HEK293T (cell line): ENCODE data around the gene FN3K.

Experiments used
- CTCF ChIA-PET: fragments of 350-600 bp; formaldehyde crosslinking; extraction: SDS; loops from one replicate; lab custom pipeline; 2021; ENCODE audit warnings: antibody characterized with exemption, inconsistent platforms; lab: Yijun Ruan, JAX
- POLR2A ChIA-PET: fragments of 350-600 bp; formaldehyde crosslinking; extraction: SDS; loops from one replicate; lab custom pipeline; 2020; ENCODE audit warnings: antibody characterized with exemption, inconsistent platforms; lab: Yijun Ruan, JAX
- DNase-seq: peaks from one replicate; pipeline ENCODE4 v3.0.0; 2012; ENCODE audit warnings: mixed read lengths; ENCODE audit errors: extremely low spot score
- ARNT ChIP-seq: fragments of 450-650 bp; IDR thresholded peaks from 2 replicates; pipeline ENCODE4 v1.6.1; 2017; ENCODE audit warnings: mild to moderate bottlenecking
- BHLHE40 ChIP-seq: fragments of 450-650 bp; IDR thresholded peaks from 2 replicates; pipeline ENCODE4 v1.6.1; 2016; ENCODE audit warnings: mild to moderate bottlenecking, moderate library complexity, borderline replicate concordance
- CTBP1 ChIP-seq: fragments of 450-650 bp; IDR thresholded peaks from 2 replicates; pipeline ENCODE4 v1.6.1; 2016; ENCODE audit warnings: borderline replicate concordance
- ELF4 ChIP-seq: fragments of 450-650 bp; IDR thresholded peaks from 2 replicates; pipeline ENCODE4 v1.6.1; 2017; ENCODE audit warnings: antibody characterized with exemption
- FOXA1 ChIP-seq: fragments of 450-650 bp; IDR thresholded peaks from 2 replicates; pipeline ENCODE4 v1.6.1; 2016; ENCODE audit warnings: mild to moderate bottlenecking
- FOXK2 ChIP-seq: fragments of 450-650 bp; IDR thresholded peaks from 2 replicates; pipeline ENCODE4 v1.6.1; 2016; ENCODE audit warnings: mild to moderate bottlenecking
- FOXM1 ChIP-seq: fragments of 450-650 bp; IDR thresholded peaks from 2 replicates; pipeline ENCODE4 v1.6.1; 2017; ENCODE audit warnings: mild to moderate bottlenecking, borderline replicate concordance
- HDGF ChIP-seq: fragments of 450-650 bp; IDR thresholded peaks from 2 replicates; pipeline ENCODE4 v1.6.1; 2017; ENCODE audit warnings: antibody characterized with exemption, borderline replicate concordance
- L3MBTL2 ChIP-seq: fragments of 450-650 bp; conservative IDR thresholded peaks from 2 replicates; pipeline ENCODE4 v1.6.1; 2016; ENCODE audit warnings: mild to moderate bottlenecking
- LEF1 ChIP-seq: fragments of 450-650 bp; IDR thresholded peaks from 2 replicates; pipeline ENCODE4 v1.6.1; 2017; ENCODE audit warnings: mild to moderate bottlenecking, borderline replicate concordance
- NFRKB ChIP-seq: fragments of 450-650 bp; IDR thresholded peaks from 2 replicates; pipeline ENCODE4 v1.6.1; 2016; ENCODE audit warnings: mild to moderate bottlenecking, moderate library complexity
- PKNOX1 ChIP-seq: fragments of 450-650 bp; IDR thresholded peaks from 2 replicates; pipeline ENCODE4 v1.6.1; 2016
- SP1 ChIP-seq: fragments of 450-650 bp; IDR thresholded peaks from 2 replicates; pipeline ENCODE4 v1.6.1; 2017
- SUZ12 ChIP-seq: fragments of 450-650 bp; IDR thresholded peaks from 2 replicates; pipeline ENCODE4 v1.6.1; 2016; ENCODE audit warnings: mild to moderate bottlenecking
- TARDBP ChIP-seq: fragments of 450-650 bp; IDR thresholded peaks from 2 replicates; pipeline ENCODE4 v1.6.1; 2016
- ZNF384 ChIP-seq: fragments of 450-650 bp; IDR thresholded peaks from 2 replicates; pipeline ENCODE4 v1.6.1; 2016

FN3K gene

GRCh38 chr17:82789051-82789592, 53.7 kb downstream of the FN3K start:
- TF ChIP-seq FOXA1 (no peak), SP1 (no peak), HDGF (no peak), L3MBTL2 (no peak)
- CTCF ChIA-PET, result no interaction called here
- no peak for DNase-seq
- POLR2A ChIA-PET, result no interaction called here

- CTCF ChIA-PET, result no interaction called here
- no peak for DNase-seq
- POLR2A ChIA-PET, result no interaction called here
- TF ChIP-seq BHLHE40 (no peak), ELF4 (no peak), PKNOX1 (no peak), TARDBP (no peak), ZNF384 (no peak), ARNT (no peak), CTBP1 (no peak), HDGF (no peak), FOXM1 (no peak), SUZ12 (no peak), FOXA1 (no peak), NFRKB (no peak), SP1 (no peak), LEF1 (no peak), L3MBTL2 (no peak)
Observed at GRCh38 chr17:82789806-82790205, 54.4 kb downstream of the FN3K start.

- no peak for DNase-seq
- ChIA-PET CTCF (no interaction called here), POLR2A (no interaction called here)
- TF ChIP-seq NFRKB (no peak), FOXM1 (no peak), TARDBP (no peak), BHLHE40 (no peak), ZNF384 (no peak), ARNT (no peak), HDGF (no peak), L3MBTL2 (no peak), SP1 (no peak), FOXA1 (no peak), FOXK2 (no peak), CTBP1 (no peak), ELF4 (no peak), LEF1 (no peak), SUZ12 (no peak), PKNOX1 (no peak)
Observed at GRCh38 chr17:82790391-82790790, 55.0 kb downstream of the FN3K start.

- ChIA-PET POLR2A (no interaction called here), CTCF (no interaction called here)
- TF ChIP-seq ZNF384 (no peak), BHLHE40 (no peak), TARDBP (no peak), NFRKB (no peak), SUZ12 (no peak), HDGF (no peak), FOXK2 (no peak), CTBP1 (no peak), PKNOX1 (no peak), ELF4 (no peak), FOXA1 (no peak), ARNT (no peak), FOXM1 (no peak), L3MBTL2 (no peak), LEF1 (no peak), SP1 (no peak)
- no peak for DNase-seq
Observed at GRCh38 chr17:82791532-82791931, 56.1 kb downstream of the FN3K start.

GRCh38 chr17:82793974-82794630, 58.7 kb downstream of the FN3K start:
- POLR2A ChIA-PET, result no interaction called here
- CTCF ChIA-PET, result no interaction called here
- TF ChIP-seq FOXK2, result no peak
- no peak for TF ChIP-seq PKNOX1
- TF ChIP-seq ARNT, result no peak
- no peak for TF ChIP-seq FOXM1
- no peak for TF ChIP-seq LEF1
- no peak for TF ChIP-seq TARDBP
- TF ChIP-seq NFRKB, result no peak
- no peak for TF ChIP-seq CTBP1
- TF ChIP-seq HDGF, result no peak
- TF ChIP-seq SP1, result no peak
- no peak for TF ChIP-seq L3MBTL2
- no peak for TF ChIP-seq FOXA1
- TF ChIP-seq SUZ12, result no peak
- no peak for TF ChIP-seq ZNF384
- no peak for TF ChIP-seq BHLHE40
- no peak for TF ChIP-seq ELF4
- no peak for DNase-seq

GRCh38 chr17:82794781-82795482, 59.5 kb downstream of the FN3K start:
- no peak for DNase-seq
- ChIA-PET POLR2A (no interaction called here), CTCF (no interaction called here)
- TF ChIP-seq L3MBTL2, result no peak
- TF ChIP-seq NFRKB, result no peak
- TF ChIP-seq HDGF, result no peak
- no peak for TF ChIP-seq FOXK2
- no peak for TF ChIP-seq FOXM1
- TF ChIP-seq TARDBP, result no peak
- TF ChIP-seq SP1, result no peak
- TF ChIP-seq BHLHE40, result no peak
- TF ChIP-seq ELF4, result no peak
- no peak for TF ChIP-seq FOXA1
- TF ChIP-seq ZNF384, result no peak
- TF ChIP-seq ARNT, result no peak
- no peak for TF ChIP-seq CTBP1
- TF ChIP-seq PKNOX1, result no peak
- TF ChIP-seq SUZ12, result no peak
- TF ChIP-seq LEF1, result no peak
